DND-41 (cell line): ENCODE results near the gene KRT78.

ENCODE experiments used
- ATAC-seq: fragments of 200-7000 bp; cut with Tn5 transposase; 3 replicates; pipeline ENCODE4 v1.9.1; 2021; ENCODE audit warnings: low read depth; ENCODE audit not compliant: insufficient read depth
- DNase-seq: peaks from one replicate; pipeline ENCODE4 v3.0.0-alpha.2; 2020
- H2AFZ ChIP-seq: 2 replicates; pipeline ENCODE4 v1.6.0; 2012; ENCODE audit warnings: low read depth, low read length
- H3K27ac ChIP-seq: 2 replicates; pipeline ENCODE4 v1.5.1; 2012; ENCODE audit warnings: low read length, inconsistent platforms
- H3K27me3 ChIP-seq: fragments of 200-600 bp; sonication (generic); 2 replicates; pipeline ENCODE4 v1.6.0; 2012; ENCODE audit warnings: low read length, mild to moderate bottlenecking, inconsistent platforms; ENCODE audit not compliant: insufficient read depth, poor library complexity
- H3K36me3 ChIP-seq: 2 replicates; pipeline ENCODE4 v1.5.1; 2012; ENCODE audit warnings: low read length, inconsistent platforms; ENCODE audit not compliant: insufficient read depth
- H3K4me1 ChIP-seq: 2 replicates; pipeline ENCODE4 v1.5.1; 2012; ENCODE audit warnings: mild to moderate bottlenecking, low read length; ENCODE audit not compliant: insufficient read depth
- H3K4me2 ChIP-seq: 2 replicates; pipeline ENCODE4 v1.6.0; 2012; ENCODE audit warnings: mild to moderate bottlenecking, moderate library complexity, low read length, inconsistent platforms; ENCODE audit not compliant: insufficient read depth
- H3K4me3 ChIP-seq, 2 experiments: fragments of 200-600 bp in 1 of 2; shearing (Covaris generic) in 1 of 2; 2 replicates each; pipeline ENCODE4 v1.5.1; 2012 to 2016; ENCODE audit warnings: inconsistent platforms in 2 of 2, low read length in 2 of 2, mild to moderate bottlenecking in 2 of 2, low read depth in 1 of 2, moderate library complexity in 1 of 2
- H3K79me2 ChIP-seq: 2 replicates; pipeline ENCODE4 v1.6.0; 2012; ENCODE audit warnings: low read length, inconsistent platforms; ENCODE audit not compliant: insufficient read depth
- H3K9ac ChIP-seq: 2 replicates; pipeline ENCODE4 v1.6.0; 2012; ENCODE audit warnings: low read depth, mild to moderate bottlenecking, inconsistent platforms, low read length, moderate library complexity
- H3K9me3 ChIP-seq: 2 replicates; pipeline ENCODE4 v1.5.1; 2012; ENCODE audit warnings: low read length, moderate library complexity, mild to moderate bottlenecking, inconsistent platforms; ENCODE audit not compliant: insufficient read depth, severe bottlenecking
- H4K20me1 ChIP-seq: 2 replicates; pipeline ENCODE4 v1.6.0; 2012; ENCODE audit warnings: low read length; ENCODE audit not compliant: insufficient read depth
- EZH2 ChIP-seq: IDR thresholded peaks from 3 replicates; pipeline ENCODE4 v1.6.1; 2012; ENCODE audit warnings: borderline replicate concordance, low read depth, mild to moderate bottlenecking, moderate library complexity, low read length, inconsistent platforms; ENCODE audit not compliant: severe bottlenecking
- TF ChIP-seq, protein P1 (sequence below): IDR thresholded peaks from 2 replicates; pipeline ENCODE4 v1.5.1; 2012; ENCODE audit warnings: borderline replicate concordance, low read length, moderate library complexity, mild to moderate bottlenecking; ENCODE audit not compliant: poor library complexity, severe bottlenecking; ENCODE audit errors: extremely low read depth

KRT78 gene

DNA sequence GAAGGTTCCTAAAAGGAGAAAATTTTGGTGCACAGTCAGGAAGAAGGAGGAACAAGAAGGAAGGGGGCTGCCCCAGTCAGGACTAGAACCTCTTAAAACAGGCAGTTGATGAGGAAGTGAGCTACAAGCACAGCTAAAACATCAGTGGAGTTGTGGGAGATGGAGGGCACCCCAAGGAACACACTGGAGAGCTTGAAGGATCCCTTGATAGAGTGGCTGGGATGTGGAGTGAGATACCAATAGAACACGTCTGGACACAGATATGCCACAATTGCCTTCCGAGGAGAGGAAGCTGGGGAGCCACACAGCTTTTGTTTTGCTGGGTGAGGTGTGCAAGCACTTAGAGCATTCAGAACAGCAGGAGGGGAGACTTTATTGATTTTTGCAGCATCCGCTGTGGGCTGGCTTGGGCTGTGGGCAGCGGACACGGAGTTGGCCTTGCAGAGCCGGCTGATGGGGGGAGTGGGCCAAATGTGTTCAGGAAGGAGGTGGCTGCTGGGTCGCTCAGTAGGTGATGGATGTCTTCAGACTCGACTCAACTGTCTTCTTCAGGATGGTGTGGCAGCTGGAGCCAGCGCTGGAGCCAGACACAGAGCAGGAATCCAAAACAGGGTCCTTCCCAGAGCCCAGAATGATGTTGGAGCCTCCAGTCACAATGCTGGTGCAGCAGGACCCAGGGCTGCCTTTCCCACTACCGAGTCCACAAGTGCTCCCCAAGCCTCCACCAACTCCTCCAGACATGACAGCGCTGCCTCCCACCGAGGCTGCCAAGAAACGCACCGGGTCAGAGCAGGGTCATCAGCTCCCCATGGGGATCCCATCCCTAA is 10.0 kb downstream of the KRT78 start:
- Histone ChIP-seq H3K79me2 (no peaks in the 10 kb centered on the region), H3K4me3 (no peak overlapping the region), H2AFZ (no peak overlapping the region), H3K36me3 (no peaks in the 10 kb centered on the region), H3K9ac (no peak overlapping the region), H3K27me3 (peaks cover 17% of the 10 kb centered on the region), H3K4me2 (no peak overlapping the region), H3K4me1 (no peaks in the 10 kb centered on the region), H4K20me1 (peaks cover 4% of the 10 kb centered on the region; the same call in 1 of the 2 replicates), H3K9me3 (no peaks in the 10 kb centered on the region), H3K27ac (no peak overlapping the region)
- ATAC-seq: no peak
- no peak for DNase-seq
- TF ChIP-seq EZH2: no peak
- TF ChIP-seq, protein P1, sequence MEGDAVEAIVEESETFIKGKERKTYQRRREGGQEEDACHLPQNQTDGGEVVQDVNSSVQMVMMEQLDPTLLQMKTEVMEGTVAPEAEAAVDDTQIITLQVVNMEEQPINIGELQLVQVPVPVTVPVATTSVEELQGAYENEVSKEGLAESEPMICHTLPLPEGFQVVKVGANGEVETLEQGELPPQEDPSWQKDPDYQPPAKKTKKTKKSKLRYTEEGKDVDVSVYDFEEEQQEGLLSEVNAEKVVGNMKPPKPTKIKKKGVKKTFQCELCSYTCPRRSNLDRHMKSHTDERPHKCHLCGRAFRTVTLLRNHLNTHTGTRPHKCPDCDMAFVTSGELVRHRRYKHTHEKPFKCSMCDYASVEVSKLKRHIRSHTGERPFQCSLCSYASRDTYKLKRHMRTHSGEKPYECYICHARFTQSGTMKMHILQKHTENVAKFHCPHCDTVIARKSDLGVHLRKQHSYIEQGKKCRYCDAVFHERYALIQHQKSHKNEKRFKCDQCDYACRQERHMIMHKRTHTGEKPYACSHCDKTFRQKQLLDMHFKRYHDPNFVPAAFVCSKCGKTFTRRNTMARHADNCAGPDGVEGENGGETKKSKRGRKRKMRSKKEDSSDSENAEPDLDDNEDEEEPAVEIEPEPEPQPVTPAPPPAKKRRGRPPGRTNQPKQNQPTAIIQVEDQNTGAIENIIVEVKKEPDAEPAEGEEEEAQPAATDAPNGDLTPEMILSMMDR: no peak

DNA sequence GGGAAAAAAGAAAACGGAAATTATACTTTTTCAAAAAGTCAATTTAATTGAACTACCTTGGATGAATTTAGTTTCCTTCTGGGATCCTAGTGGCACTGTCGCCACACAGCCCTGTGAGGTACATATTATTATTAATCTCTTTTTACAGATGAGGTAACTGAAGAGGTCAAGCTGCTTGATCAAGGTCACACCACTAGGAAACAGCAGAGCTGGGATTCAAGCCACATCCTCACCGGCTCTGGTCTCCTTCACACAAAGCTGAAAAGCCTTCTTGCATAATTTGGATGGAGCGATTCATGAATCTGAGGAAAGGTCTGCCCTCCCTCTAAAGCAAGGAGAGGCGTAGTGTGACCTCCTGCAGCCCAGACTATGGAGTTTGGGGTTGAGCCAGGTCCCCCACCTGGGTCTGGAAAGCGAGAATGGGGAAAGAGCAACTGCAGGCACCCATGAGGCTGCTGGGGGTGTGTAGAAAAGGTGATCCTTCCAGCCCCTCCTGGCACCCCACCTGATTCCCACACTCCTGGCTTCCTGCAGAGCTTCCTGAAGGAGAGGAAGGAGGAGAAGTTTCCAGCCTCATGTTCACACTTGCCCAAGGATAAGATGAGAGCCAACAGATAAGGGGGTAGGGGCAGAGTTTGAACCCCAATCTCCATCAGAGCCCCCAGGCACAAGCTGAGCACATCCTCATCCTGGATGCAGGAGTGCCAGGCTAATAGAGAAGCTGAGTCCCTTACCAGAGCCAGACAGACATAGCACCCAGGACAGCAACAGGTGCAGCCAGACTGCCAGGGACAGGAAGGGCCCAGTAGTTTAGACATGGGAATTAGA is 10.8 kb downstream of the KRT78 start:
- H3K9ac ChIP-seq: no peak overlapping the region
- DNase-seq (no peak), ATAC-seq (no peak)
- peaks cover 4% of the 10 kb centered on the region; the same call in 1 of the 2 replicates for H4K20me1 ChIP-seq
- H3K79me2 ChIP-seq: no peaks in the 10 kb centered on the region
- no peaks in the 10 kb centered on the region for H3K36me3 ChIP-seq
- peaks cover 20% of the 10 kb centered on the region for H3K27me3 ChIP-seq
- H3K4me2 ChIP-seq: no peak overlapping the region
- H3K9me3 ChIP-seq: no peaks in the 10 kb centered on the region
- no peak overlapping the region for H2AFZ ChIP-seq
- no peak overlapping the region for H3K27ac ChIP-seq
- no peaks in the 10 kb centered on the region for H3K4me1 ChIP-seq
- H3K4me3 ChIP-seq: no peak overlapping the region
- no peak for TF ChIP-seq EZH2
- TF ChIP-seq, protein P1: no peak

DNA sequence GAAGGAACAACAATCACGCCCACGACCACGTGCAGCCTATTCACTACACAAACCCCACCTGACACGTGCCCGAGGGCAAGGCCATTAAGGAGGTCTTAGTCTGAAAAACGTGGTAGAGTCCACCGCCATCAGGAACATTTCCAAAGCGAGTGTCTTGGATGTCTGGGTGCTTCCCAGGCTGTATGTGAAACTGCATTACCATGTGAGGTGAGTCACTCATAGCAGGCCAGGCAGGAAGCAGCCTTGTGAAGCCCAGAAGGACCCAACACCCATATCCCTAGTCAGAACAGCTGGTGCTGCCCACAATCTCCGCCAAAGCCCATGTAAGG is 11.4 kb downstream of the KRT78 start:
- Histone ChIP-seq H3K4me3 (no peak overlapping the region), H3K79me2 (no peaks in the 10 kb centered on the region), H3K9me3 (no peaks in the 10 kb centered on the region), H3K9ac (no peak overlapping the region), H4K20me1 (peaks cover 4% of the 10 kb centered on the region), H3K4me1 (no peaks in the 10 kb centered on the region), H2AFZ (no peak overlapping the region), H3K27me3 (peaks cover 23% of the 10 kb centered on the region), H3K27ac (no peak overlapping the region), H3K36me3 (no peaks in the 10 kb centered on the region), H3K4me2 (no peak overlapping the region)
- TF ChIP-seq EZH2: no peak
- ATAC-seq (no peak), DNase-seq (no peak)
